Measurements from ENCODE around the gene GRK1.

Gene GRK1

DNA sequence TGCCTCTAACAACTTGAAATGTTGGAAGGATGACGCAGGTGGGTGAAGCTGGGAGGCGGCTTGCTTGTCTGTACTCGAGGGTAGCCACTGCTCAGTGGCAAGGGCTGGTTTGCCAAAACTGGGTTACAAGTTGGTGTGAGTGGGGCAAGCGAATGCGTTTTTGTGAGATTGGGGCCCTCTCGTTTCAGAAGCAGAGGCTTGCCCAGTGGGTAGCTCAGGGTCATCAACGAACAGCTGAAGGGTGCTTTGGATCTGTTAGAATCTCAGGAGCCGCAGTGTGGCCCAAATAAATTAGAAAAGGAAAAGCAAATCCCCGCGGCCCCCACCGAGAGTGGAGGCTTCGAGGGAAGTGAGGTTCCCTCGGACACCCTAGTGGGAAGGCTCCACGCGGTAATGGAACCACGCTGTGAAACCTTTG is 16.3 kb upstream of the GRK1 start:
- DNase-seq, result no peak

DNA sequence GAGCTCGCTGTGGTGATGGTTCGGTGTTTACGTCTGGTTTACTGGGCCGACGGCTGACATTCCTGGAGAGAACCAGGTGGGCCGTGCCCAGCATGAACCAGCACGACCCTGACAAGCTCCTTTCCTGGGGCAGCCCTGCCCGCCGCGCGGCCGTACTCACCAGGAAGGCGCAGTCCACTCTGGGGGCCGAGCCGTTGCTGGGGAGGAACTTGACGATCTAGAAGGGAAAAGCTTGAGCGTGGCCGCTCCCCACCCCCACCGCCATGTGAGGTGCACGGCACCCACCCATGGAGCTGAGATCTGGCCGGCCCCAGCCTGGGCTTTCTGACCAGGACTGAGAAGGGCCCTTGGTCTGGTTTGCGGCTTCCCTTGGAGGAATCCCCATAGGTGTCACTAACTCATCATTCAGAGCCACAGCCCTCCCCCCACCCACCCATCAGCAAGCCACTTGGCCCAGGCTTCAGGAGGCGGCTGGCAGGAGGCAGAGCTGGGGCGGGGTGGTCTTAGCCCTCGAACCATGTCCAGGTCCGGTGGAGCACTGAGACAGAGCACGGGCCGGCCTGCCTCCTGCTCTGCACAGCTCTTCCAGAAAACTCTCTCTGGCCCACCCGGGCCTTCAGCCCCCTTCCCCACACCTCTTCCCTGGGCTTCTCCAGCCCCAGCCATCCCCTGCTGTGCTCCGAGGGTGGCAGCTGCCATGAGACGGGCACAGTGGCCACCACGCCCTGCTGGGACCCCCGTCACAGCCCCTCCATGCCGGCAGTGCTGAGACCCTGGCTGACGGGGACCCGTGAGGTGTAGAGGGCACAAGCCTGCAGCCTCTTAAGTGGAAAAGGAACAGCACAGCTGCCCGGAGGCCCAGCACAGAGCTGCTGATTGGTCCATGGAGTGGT is 15.3 kb upstream of the GRK1 start:
- DNase-seq, result no peak

DNA sequence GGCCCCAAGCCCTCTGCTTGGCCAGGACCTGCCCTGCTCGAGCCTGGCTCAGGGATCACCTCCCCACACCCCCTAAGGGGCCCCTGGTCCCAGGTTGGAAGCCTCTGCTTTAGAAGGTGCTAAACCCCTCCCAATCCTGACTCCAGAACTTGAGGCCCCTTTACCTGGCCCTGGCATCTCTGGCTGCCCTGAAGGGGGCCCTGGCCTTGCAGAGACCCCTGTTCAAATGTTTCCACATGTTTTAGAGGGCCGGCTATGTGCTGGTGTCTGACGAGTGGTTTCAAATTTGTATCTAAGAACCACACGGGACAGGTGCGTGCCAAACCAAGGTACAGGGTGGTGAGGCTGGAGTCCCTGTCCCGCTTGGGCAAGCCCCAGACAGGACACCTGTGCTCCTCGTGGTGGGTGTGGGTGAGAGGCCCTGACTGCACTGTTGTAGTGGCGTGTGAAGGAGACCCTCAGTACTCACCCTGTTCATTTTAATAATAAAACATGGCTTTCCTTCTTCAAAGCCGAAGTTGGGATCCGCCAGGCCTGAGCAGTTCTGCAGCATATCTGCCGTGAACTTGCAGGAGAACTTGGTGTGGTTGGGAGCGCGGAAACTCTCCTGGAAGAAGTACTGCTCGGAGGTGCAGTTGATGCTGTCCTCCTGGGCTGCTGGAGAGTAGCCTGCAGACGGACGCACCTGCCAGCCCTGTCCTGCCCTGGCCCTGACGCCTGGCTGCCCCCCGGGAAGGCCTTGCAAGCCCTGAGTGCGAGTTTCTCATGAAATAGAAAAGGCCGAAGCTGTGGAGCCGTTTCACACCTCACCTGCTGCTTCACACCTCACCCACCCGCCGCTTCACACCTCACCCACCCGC is 14.4 kb upstream of the GRK1 start:
- no peak for DNase-seq

DNA sequence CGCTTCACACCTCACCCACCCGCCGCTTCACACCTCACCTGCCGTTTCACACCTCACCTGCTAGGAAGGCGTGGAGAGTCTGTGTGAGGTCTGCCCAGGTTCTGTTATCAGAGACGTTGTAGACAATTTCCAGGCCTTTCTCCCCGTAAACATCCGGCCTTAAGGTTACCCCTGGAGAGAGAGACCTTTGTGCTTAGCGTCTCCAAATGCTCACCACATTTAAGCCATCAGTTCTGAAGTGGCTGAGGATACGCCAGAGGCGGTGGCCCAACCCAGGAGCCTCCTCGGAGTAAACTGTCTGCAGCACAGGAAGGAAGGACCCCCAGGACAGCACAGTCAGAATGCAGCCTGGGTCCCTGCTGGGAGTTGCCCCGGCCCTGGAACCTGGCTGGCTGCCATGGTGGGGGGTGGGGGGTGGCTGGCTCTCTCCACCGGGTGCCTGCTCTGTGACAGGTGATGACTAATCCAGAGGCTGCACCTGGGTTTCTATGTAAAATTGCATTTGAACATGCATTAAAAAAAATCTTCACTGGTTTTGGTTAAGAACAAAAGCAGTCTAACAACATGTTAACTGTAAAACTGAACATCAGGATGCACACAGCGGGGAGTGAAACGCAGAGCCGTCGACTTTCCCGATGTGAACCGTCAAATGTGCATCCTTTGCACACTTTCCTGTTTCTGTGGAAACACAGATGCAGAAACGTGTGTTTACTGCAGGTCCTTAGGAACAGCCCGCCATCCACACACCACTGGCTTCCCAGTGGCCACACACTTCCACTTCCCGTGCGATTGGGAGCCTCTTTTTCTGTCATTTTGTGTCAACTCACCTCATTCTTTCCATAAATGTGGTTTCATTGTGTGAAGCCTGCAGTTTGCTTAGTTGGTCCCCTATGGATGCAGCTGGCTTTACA is 13.5 kb upstream of the GRK1 start:
- DNase-seq, result no peak

DNA sequence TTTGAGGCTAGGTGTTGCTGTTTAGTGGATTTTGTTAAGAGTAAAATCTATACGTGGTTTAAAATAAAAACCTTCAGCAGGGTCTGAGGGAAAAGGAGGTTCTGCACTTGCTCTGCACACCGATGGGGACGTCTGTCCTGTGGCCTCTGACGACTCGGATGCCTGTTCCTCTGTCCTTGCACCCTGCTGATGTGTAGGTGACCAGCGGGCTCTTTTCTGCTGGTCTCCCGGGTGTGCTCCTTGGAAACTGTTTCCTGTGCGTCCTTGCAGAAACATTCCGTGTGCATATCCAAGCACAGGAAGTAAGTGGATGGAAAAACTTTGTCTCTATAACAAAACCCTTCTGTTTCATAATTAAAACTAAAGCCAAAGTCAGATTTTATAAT is 12.9 kb upstream of the GRK1 start:
- no peak for DNase-seq

DNA sequence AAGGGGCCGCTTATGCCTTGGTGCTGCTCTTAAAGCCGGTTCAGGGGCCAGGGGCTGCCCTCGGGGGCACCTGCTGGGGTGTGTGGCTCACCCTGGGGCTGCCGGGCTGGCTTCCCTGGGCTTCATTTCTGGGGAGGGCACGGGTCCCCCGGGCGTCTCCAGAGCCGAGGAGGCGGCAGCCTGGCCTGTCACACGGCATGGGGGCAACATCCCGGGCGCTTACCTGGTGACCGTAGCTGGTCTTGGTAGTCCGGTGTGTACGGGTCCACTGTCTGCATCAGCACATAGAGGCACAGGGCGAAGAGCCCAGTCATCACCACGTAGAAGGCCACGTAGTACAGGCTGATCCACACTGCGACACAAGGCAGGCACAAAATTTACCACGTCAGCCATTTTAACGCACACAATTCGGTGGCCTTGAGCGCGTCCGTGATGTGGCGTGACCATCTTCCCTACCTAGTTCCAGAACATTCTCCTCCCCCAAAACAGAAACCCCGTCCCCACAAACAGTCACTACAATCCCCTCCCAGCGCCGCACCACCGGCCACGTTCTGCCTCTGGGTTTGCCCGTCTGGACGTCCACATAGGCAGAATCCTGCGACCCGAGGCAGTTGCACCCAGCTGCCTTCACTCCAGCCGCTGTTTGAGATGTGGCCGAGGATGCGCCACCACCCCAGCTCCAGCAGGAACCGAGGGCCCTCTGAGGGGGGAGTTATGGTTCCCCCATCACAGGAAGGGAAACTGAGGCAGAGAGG is 12.3 kb upstream of the GRK1 start:
- DNase-seq, result no peak

DNA sequence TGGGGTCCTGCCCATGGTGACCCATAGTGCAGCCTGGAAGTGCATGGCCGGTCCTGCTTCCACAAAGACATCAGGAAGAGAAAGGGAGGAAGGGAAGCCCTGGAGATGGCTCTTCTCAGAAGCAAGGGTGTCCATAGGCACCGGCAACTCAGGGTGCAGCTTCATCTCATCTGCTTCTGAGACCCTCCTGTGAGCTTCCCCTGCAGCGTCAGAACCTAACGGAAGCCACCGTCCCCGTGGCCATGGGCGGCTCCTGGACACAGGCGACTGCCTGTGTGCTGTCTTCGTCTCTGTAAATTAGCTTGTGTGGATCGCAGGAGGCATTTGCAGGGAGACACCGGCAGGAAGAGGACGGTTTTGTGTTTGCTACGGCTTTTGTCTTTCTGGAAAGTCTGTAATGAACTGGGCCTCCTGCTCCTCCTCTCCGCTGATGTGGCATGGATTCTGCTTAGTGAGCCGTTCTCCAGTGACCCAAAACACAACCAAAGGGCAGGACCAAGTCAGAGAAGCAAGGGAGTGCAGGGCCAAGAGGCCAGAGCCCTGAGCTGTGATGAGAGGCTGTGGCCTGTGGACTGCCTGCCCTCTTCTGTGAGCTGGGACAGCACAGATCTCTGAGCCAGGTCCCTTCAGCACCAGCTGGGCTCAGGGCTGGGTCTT is 11.5 kb upstream of the GRK1 start:
- no peak for DNase-seq

DNA sequence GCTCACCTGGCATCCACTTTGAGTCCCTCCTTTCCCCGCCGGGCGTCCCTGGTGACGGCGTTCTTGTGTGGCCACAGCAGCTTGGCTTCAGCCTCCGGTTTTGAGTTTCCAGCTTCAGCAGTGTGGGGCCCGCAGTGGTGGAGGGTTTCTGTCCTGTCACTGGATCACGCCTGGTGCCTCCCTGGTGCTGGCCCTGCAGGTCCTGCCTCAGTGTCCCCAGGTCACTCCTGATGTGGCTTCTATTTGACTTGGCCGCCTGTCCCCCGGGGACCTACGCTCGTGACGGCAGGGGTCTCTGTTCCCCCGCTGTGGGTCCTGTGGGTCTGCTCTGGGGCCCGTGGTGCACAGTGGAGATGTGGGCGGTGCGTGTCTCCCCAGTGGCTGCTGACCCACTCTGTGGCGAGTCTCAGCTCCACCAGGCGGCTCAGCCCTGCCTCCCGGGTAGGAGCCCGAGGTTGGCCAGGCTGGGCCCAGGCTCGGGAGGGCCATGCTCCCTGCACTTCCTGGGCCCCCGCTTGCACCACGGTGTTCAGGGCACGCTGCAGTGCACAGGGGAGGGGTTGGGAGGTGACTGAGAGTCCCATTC is 10.9 kb upstream of the GRK1 start:
- DNase-seq, result no peak

DNA sequence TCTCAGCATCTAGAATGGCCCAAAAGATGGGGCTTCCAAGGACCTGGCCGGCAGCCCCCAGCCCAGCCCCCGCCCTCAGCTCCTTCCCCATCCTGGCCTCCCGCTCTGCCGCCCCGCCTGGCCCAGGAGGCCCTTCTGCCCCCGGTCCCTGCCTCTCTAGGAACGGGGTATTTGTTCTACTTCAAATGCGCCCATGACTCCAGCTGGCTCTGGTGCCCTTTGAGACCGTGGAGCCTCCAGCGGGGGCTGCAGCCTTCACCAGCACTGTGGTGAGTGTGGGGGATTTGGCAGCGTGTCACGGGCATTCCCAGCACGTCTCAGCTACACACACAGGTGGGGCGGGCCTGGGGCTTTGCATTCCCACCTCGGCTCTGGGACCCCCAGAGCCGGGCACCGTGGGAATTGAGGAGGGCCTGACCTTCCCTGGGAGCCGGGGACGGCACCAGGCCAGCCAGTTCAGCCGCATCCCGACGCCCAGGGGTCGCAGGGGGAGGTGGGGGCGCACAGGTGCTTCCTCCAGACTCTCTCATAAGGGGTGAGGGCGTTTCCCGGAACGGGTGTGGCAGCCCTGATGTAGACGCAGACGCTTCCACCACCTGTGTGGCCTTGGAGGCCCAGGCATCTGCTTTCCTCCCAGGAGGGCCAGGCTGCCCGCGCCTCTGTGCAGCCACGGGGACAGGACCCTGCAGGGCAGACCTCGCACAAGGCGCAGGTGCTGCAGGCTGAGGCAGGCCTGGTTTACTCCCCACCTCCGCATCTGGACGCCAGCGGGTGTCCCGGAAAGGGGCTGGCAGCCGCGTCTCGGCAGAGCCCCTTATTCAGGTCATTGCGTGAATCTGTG is 10.0 kb upstream of the GRK1 start:
- DNase-seq, result no peak

DNA sequence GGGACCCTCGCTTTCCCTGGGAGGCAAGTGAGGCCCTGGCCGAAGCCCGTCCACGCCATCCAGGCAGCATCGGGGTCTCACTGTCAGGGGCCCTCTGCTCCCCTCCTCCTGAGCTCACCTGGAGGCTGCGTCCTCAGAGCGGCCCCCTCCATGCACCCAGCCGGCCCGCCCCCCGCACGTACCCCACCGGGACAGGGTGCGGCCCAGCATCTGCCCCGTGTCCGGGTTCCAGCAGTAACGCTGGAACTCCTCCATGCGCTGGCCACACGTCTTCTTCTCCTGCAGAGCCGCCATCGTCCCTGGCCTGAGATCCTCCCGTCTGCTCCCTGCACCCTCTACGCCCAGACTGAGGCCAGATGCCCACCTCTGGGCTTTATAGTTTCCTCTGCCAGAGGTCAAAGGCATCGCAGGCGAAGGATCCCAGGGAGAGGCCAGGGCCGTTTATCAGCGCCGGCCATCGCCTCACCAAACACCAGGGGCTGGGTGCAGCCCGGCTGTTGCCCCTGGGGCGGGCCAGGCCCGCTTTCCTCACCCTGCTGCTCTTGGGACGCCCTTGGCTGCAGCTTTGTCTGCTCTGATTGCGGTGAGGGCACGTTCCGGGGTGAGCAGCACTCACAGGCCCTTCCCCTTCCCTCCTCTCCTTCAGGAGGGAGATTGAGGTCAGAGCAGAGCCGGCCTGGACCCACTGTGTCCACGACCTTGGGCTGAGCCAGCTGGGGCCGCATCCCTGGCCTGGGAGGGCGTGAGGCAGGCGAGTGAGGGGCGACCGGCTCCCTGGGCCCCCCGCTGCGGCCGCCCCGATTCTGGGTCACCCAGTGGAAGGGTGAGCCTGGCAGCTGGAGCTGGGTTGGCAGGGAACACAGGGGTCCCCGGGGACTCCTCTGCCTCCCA is 8.9 kb upstream of the GRK1 start, which contains the start of gene ATP4B:
TSS of gene ATP4B (minus strand) at position 348 of the 891 bp plus-strand sequence. CDS start at position 294, 54 bp downstream.
- no peak for DNase-seq

DNA sequence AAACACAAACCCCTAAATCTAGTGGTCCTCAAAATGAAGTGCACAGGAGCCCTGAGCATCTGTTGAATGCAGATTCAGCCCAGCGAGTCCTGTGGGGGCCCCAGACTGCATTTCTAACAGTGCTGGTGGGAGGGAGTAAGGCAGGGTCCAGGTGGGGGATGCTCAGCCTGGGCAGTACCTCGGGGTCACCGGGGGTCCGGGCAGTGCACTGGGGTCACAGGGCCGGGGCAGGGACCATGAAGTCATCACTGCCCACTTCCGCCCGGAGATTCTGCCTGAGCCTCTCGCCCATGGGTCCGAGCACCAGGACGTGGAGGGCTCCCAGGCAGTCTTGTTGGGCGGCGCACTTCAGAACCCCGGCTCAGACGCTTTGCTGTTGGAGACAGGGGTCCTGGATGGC is 8.2 kb upstream of the GRK1 start:
- DNase-seq, result no peak

DNA sequence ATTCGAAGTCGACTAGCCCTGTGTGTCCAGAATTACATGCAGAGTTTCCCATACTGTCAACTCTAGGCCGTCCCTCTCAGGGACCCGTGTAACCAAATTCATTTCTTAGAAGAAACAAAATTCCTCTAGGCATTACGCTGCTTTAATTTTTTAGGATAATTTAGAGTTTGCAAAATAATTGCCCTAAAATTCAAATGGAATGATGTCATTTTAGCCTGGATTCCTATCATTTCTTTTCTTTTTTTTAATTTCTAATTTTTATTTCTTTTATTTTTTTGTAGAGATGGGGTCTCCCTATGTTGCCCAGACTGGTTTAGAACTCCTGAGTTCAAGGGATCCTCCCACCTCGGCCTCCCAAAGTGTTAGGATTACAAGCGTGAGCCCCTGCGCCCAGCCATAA is 7.7 kb upstream of the GRK1 start:
- no peak for DNase-seq

DNA sequence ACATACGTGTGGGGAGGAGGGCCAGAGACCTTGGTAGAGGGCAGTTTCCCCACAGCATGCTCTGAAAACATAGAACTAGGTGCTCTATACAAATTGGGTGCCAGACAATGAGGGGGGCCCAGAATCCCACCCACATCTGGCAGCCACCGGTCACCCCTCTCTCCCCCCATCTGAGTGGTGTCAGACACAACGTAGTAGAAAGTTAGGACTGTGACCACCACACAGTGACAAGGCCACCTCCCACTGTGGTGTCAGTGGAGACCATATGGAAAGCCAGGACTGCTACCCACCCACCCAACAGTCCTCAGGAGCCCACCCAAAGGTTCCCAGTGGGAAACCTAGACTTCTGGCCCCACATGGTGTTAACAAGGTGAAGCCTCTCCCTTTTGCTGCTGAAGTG is 7.0 kb upstream of the GRK1 start:
- DNase-seq, result no peak

DNA sequence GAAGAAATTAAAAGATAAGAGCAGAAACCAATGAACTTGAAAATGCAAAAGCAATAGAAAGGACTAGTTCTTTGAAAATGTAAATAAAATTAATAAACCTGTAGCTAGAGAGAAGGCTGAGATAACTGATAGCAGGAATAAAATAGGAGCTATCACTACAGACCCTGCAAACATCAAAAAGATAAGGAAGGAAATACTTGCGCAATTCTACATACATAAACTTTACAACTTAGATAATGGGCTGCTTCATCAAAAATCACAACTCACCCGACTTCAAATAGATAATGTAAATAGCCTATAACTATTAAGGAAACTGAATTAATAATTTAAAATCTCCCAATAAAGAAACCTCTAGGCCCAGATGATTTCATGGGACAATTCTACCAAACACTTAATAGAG is 5.5 kb upstream of the GRK1 start:
- DNase-seq, result no peak

DNA sequence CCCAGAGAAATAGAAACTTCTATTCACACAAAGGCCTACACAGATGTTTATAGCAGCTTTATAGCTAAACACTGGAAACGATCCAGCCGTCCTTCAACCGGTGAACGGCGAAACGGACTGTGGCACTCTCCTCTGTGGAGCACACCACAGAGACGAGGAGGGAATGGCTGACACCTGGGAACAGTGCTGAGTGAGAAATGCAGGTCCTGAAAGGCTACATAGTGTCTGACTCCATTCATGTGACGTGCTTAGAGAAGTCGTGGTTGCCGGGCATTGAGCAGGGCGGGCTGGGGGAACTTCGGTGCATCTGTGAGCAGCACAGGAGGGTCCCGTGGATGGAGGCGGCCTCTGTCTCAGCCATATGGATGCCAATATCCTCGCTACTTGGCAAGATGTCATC is 3.1 kb upstream of the GRK1 start:
- no peak for DNase-seq

DNA sequence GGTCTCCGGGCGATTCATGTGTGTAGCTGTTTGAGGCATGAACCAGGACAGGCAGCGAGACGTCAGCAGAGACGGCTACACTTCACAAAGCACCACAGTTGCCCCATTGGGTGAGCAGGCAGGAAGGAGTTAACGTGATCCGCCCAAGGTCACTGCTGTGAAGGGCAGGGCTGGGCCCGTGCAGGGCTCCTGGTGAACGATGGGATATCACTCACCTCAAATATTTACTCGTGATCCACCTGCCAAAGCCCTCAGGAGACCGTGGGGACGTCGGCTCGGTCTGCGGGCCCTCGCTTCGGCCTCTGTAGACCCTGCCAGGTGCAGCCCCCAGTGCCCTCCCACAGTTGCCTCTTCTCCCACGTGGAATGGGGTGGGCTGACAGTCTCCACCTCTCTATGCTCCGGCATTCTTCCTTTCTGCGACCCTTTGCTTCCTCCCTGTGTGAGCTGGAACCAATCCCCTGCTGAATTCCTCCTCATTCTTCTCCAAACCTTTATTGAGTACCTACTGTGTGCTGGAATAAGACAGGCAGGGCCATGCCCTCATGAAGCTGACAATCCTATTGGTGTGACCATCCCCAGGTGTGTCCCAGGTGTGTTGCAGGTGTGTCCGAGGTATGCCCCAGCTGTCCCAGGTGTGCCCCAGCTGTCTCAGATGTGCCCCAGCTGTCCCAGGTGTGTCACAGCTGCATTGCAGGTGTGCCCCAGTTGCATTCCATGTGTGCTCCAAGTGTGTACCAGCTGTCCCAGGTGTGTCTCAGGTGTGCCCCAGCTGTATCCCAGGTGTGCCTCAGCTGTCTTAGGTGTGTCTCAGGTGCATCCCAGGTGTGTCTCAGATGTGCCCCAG is 2.0 kb upstream of the GRK1 start:
- DNase-seq, result no peak

DNA sequence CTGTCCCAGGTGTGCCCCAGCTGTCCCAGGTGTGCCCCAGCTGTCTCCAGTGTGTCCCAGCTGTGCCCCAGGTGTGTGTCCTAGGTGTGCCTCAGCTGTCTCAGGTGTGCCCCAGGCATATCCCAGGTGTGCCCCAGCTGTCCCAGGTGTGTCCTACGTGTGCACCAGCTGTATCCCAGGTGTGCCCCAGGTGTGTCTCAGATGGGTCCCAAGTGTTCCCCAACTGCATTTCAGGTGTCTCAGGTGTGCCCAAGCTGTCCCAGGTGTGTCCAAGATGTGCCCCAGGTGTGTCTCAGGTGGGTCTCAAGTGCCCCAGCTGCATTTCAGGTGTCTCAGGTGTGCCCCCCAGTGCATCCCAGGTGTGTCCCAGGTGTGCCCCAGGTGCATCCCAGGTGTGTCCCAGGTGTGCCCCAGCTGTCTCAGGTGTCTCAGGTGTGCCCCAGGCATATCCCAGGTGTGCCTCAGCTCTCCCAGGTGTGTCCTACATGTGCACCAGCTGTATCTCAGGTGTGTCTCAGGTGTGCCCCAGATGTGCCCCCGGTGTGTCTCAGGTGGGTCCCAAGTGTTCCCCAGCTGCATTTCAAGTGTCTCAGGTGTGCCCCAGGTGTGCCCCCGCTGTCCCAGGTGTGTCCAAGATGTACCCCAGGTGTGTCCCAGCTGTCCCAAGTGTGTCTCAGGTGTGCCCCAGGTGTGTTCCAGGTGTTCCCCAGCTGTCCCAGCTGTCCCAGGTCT is 1.3 kb upstream of the GRK1 start:
- no peak for DNase-seq

DNA sequence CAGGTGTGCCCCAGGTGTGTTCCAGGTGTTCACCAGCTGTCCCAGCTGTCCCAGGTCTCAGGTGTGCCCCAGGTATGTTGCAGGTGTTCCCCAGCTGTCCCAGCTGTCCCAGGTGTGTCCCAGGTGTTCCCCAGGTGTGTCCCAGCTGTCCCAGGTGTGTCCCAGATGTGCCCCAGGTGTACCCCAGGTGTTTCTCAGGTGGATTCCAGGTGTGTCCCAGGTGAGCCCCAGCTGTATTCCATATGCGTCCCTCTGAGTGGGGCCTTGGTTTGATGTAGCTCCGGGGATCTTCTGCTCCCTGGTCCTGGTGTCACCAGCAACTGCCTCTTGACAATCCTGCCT is 719 bp upstream of the GRK1 start:
- DNase-seq, result no peak

Measured in NCI-H526 treated with DMSO at 0.1 percent for 48 hours (cell line).